Cortex of kidney (tissue), 1 donor: ENCODE data around the gene RBL2.
"Not testable (repeated sequence)": the region's sequence is repeated elsewhere in the genome, so short reads cannot be mapped to it uniquely, and the experiment has no call there.

ENCODE experiments used
- DNase-seq: peaks from one replicate; lab custom pipeline; 2025; lab: John Stamatoyannopoulos, UW

The RBL2 gene

DNA sequence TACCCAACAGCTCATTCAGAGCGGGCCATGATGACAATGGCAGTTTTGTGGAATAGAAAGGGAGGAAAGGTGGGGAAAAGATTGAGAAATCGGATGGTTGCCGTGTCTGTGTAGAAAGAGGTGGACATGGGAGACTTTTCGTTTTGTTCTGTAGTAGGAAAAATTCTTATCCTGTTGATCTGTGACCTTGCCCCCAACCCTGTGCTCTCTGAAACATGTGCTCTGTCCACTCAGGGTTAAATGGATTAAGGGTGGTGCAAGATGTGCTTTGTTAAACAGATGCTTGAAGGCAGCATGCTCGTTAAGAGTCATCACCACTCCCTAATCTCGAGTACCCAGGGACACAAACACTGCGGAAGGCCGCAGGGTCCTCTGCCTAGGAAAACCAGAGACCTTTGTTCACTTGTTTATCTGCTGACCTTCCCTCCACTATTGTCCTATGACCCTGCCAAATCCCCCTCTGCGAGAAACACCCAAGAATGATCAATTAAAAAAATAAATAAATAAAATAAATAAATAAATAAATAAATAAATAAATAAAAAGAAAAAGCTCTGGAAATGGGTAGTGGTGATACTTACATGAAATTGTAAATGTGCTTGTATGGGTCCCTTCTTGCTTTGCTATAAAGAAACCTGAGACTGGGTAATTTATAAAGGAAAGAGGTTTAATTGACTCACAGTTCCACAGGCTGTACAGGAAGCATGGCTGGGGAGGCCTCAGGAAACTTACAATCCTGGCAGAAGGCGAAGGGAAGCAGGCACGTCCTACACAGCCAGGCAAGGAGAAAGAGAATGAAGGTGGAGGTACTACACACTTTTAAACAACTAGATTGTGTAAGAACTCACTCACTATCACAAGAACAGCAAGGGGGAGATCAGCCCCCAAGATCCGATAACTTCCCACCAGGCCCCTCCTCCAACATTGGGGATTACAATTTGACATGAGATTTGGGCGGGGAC, 105.8 kb downstream of the RBL2 start:
- not testable (repeated sequence) for DNase-seq
